Tibial artery (tissue), 4 donors: ENCODE data around the gene POLR1G.
A peak's percentile ranks its signal among the peaks of the same experiment; 100 is the strongest.

Source experiments
- DNase-seq, 2 donors: peaks; one replicate each; pipeline ENCODE4 v3.0.0-alpha.2; 2019
- H3K27ac ChIP-seq, 2 donors: fragments of 200-600 bp; sonication (generic) in 1 of 2; 1 replicate in 1 of 2; 2 replicates in 1 of 2; pipeline ENCODE4 v1.5.1; 2018 to 2019; ENCODE audit warnings: mild to moderate bottlenecking in 1 of 2
- H3K27me3 ChIP-seq, 2 donors: fragments of 200-600 bp; sonication (generic) in 1 of 2; one replicate each; pipeline versions ENCODE4 v1.5.1 to v1.6.0; 2016 to 2019
- H3K36me3 ChIP-seq, 3 donors: fragments of 200-600 bp; sonication (generic) in 2 of 3; one replicate each; pipeline ENCODE4 v1.5.1; 2016 to 2019; ENCODE audit warnings: mild to moderate bottlenecking in 2 of 3
- H3K4me1 ChIP-seq, 4 donors: fragments of 200-600 bp; sonication (generic) in 2 of 4; 1 replicate in 3 of 4; 2 replicates in 1 of 4; pipeline ENCODE4 v1.5.1; 2016 to 2019
- H3K4me3 ChIP-seq, 2 donors: fragments of 200-600 bp; sonication (generic) in 1 of 2; 1 replicate in 1 of 2; 2 replicates in 1 of 2; pipeline ENCODE4 v1.5.1; 2018 to 2019; ENCODE audit warnings: mild to moderate bottlenecking in 2 of 2
- H3K9me3 ChIP-seq, 3 donors: fragments of 200-600 bp; sonication (generic) in 1 of 3; one replicate each; pipeline ENCODE4 v1.5.1; 2016 to 2019
- intact Hi-C: fragments of 100-400 bp; cut with DNase I; formaldehyde crosslinking; loops from one replicate; pipeline ENCODE4 v1.15.0; 2023; ENCODE audit warnings: low total_unique reads
- TF ChIP-seq, protein P1 (sequence below), 2 experiments: fragments of 200-600 bp in 1 of 2; fragments of 450-650 bp in 1 of 2; IDR thresholded peaks; one replicate each; pipeline ENCODE4 v1.5.1; 2017 to 2019; ENCODE audit warnings: antibody characterized with exemption in 2 of 2, mild to moderate bottlenecking in 1 of 2, moderate library complexity in 1 of 2

The POLR1G gene

DNA sequence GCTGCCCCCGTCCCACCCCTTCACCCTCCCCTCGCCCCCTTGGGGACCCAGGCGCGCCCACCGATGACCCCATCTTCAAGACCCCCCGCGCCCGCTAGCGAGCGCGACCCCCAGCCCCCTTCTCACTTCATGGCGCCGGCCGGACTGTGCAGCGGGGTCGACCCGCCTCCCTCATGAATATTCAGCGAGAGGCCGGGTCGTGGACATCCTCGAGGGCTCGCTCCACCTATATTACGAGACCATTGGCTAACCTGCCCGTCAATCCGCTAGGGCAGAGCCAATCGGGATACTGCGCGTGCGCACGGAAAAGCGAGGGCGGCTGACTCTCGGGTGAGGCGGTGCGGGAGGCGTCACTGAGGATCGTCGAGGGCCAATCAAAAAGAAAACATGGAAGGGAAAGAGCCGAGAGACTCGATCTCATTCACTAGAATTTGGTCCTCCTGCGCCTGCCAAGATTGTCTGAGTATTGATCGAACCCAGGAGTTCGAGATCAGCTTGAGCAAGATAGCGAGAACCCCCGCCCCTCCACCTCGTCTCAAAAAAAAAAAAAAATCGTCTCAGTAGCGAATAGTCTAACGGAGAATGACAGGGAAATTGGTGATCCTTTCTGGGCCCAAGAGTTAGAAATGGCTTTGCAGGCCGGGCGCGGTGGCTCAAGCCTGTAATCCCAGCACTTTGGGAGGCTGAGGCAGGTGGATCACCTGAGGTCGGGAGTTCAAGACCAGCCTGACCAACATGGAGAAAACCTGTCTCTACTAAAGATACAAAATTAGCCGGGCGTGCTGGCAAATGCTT lies 35.8 kb upstream of the POLR1G start, which contains the start of gene ERCC2:
Gene ERCC2 (minus strand): TSS at position 164 of the 795 bp plus-strand sequence. CDS start 33 bp downstream, at position 131.
- Histone ChIP-seq H3K27me3 (no peaks in the 10 kb centered on the region), H3K9me3 (no peaks in the 10 kb centered on the region), H3K36me3 (peaks cover 0 to 4% (median 0%) of the 10 kb centered on the region in 3 donors), H3K27ac (peak within 1 kb of the TSS; percentile 65 to 73), H3K4me1 (peaks cover 0 to 13% (median 4%) of the 10 kb centered on the region in 4 donors), H3K4me3 (peak within 1 kb of the TSS; percentile 65 to 77)
- TF ChIP-seq, protein P1, sequence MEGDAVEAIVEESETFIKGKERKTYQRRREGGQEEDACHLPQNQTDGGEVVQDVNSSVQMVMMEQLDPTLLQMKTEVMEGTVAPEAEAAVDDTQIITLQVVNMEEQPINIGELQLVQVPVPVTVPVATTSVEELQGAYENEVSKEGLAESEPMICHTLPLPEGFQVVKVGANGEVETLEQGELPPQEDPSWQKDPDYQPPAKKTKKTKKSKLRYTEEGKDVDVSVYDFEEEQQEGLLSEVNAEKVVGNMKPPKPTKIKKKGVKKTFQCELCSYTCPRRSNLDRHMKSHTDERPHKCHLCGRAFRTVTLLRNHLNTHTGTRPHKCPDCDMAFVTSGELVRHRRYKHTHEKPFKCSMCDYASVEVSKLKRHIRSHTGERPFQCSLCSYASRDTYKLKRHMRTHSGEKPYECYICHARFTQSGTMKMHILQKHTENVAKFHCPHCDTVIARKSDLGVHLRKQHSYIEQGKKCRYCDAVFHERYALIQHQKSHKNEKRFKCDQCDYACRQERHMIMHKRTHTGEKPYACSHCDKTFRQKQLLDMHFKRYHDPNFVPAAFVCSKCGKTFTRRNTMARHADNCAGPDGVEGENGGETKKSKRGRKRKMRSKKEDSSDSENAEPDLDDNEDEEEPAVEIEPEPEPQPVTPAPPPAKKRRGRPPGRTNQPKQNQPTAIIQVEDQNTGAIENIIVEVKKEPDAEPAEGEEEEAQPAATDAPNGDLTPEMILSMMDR (IDR thresholded peaks at IDR 0.05), result no peak
- DNase-seq, result peak; percentile 99
- intact Hi-C loops, result no loop called here

DNA sequence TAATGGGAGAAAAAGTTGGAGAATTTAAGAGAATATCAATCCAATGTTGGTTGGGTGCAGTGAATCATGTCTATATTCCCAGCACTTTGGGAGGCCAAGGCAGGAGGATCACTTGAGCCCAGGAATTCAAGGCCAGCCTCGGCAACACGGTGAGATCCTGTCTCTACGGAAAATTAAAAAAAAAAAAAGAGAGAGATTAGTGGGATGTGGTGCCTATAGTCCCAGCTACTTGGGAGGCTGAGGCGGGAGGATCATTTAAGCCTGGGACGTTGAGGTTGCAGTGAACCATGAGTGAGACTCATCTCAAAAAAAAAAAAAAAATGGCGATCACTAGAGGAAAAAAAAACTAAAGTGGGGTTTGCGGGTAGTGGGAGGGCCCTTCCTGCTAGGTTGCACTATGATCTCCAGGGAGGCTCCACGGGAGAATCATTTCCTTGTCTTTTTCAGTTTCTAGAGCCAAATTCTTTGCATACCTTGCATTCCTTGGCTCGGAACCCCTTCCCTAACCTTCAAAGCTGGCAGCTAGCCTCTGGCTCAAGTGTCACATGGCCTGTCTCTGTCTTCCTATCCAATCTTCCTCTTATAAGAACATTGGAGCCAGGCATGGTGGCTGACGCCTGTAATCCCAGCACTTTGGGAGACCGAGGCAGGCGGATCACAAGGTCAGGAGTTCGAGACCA lies 30.3 kb upstream of the POLR1G start:
- H3K9me3 ChIP-seq, result no peaks in the 10 kb centered on the region
- H3K4me3 ChIP-seq, result no peak overlapping the region
- H3K27me3 ChIP-seq, result no peaks in the 10 kb centered on the region
- H3K4me1 ChIP-seq, result peaks cover 0 to 11% (median 4%) of the 10 kb centered on the region in 4 donors
- DNase-seq, result peak in 1 of 2 donors; percentile 37
- intact Hi-C loops, result no loop called here
- TF ChIP-seq, protein P1 (IDR thresholded peaks at IDR 0.05), result no peak
- peaks cover 0 to 14% (median 0%) of the 10 kb centered on the region in 3 donors for H3K36me3 ChIP-seq
- no peak overlapping the region for H3K27ac ChIP-seq

DNA sequence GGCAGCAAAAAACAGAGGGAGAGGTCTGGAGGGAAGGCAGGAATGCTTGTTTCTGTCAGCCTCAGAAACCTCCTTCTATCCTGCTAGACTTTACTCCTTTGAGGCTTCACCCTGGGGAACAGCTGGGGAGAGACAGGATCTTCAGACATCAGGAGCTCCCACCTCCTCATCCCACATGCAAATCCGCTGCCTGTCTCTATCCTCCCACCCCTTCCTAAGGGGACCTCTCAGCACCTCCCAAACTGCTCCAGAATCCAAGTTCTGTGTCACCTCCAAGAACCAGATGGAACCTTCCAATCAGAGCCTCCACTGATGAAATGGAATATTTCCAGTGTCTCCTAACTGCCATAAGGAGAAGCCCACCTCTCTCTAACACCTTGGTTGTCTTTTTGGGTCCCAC lies 26.3 kb upstream of the POLR1G start:
- TF ChIP-seq, protein P1 (IDR thresholded peaks at IDR 0.05), result no peak
- H3K4me3 ChIP-seq, result no peak overlapping the region
- intact Hi-C loops, result no loop called here
- H3K27ac ChIP-seq, result no peak overlapping the region
- H3K9me3 ChIP-seq, result no peaks in the 10 kb centered on the region
- peaks cover 0 to 2% of the 10 kb centered on the region in 2 donors for H3K27me3 ChIP-seq
- H3K36me3 ChIP-seq, result peaks cover 0 to 33% (median 0%) of the 10 kb centered on the region in 3 donors
- no peak for DNase-seq
- H3K4me1 ChIP-seq, result peaks cover 0 to 10% (median 3%) of the 10 kb centered on the region in 4 donors

DNA sequence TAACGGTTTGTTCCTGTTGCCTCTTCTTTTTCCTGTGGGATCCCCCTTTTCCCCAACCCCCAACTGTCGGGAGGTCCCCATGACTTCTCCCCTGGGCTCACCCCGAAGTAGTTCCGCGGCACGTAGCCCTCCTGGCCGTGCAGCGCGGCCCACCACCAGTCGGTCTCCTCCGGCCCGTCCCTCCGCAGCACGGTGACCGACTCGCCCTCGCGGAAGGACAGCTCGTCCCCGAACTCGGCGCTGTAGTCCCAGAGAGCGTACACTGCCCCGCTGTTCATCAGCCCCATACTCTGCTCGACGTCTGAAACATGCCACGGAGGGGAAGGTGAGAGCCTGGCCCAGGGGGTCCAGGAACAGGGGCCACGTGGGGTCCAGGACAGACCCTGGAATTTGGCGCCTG lies 24.0 kb upstream of the POLR1G start:
- DNase-seq, result no peak
- Histone ChIP-seq H3K27me3 (peaks cover 0 to 13% of the 10 kb centered on the region in 2 donors), H3K36me3 (peaks cover 0 to 33% (median 0%) of the 10 kb centered on the region in 3 donors), H3K9me3 (no peaks in the 10 kb centered on the region), H3K4me1 (peaks cover 0 to 13% (median 9%) of the 10 kb centered on the region in 4 donors), H3K4me3 (no peak overlapping the region), H3K27ac (no peak overlapping the region)
- TF ChIP-seq, protein P1 (IDR thresholded peaks at IDR 0.05), result no peak
- intact Hi-C loops, result no loop called here

DNA sequence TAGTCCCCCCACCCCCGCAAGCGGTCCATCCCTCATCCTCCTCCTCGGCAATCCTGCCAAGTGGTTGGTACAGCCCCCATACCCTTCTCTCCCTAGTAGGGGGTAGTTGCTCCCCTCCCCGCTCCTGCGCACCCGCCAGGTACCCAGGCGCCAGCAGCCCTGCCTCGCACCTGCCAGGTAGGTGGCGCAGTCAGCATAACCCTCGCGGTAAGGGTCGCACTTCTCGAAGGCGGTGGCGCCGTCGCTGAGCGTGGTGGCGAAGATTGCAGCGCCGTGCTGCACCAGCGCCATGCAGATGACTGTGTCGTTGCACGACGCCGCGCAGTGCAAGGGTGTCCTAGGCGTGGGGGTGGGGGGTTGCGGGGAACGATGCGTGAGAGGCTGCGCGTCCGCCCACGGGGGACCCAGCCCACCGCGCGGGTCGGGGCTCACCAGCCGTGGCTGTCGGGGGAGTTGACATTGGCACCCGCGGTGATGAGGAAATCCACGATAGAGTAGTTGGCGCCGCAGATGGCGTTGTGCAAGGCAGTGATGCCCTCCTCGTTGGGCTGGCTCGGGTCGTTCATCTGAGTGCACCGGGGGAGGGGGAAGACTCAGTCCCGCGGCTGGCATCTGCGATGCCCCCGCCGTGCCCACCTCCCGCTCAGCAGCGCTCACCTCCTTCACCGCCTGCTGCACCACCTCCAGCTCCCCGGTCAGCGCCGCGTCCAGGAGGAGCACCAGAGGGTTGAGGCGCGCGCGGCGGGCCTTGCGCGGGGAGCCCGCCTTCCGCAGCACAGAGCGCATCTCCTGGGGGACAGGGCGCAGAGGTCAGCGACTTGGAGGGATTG lies 20.8 kb upstream of the POLR1G start:
- Histone ChIP-seq H3K4me3 (no peak overlapping the region), H3K36me3 (peaks cover 0 to 24% (median 0%) of the 10 kb centered on the region in 3 donors), H3K9me3 (no peaks in the 10 kb centered on the region), H3K4me1 (peaks cover 0 to 13% (median 9%) of the 10 kb centered on the region in 4 donors), H3K27me3 (peaks cover 0 to 13% of the 10 kb centered on the region in 2 donors), H3K27ac (no peak overlapping the region)
- no peak for DNase-seq
- intact Hi-C loops, result no loop called here
- TF ChIP-seq, protein P1 (IDR thresholded peaks at IDR 0.05), result no peak
